ENCODE results near the gene OSBPL10. TPM values are rescaled to one million over a fixed set of nuclear protein-coding genes. Genes with fewer than 3 reads are reported as not detected.
A peak's percentile ranks its signal among the peaks of the same experiment; 100 is the strongest.

Gene OSBPL10
- total and polyA plus RNA-seq, 2 of the 4 experiments (the other 2 are of a cell fraction) = 9.5 to 10.1 TPM

- Histone ChIP-seq H3K36me3 (ENCODE audit: control insufficient read depth, insufficient read depth, low read length) (peaks cover 4% of the 10 kb centered on the region), H3K14ac (replicated peaks; ENCODE audit: low read depth, low read length) (no peak overlapping the region), H3K4me1 (ENCODE audit: control insufficient read depth, insufficient read depth, low read length) (peaks cover 2% of the 10 kb centered on the region), H3K23ac (ENCODE audit: low read depth, low read length) (no peak overlapping the region), H4K5ac (ENCODE audit: low read depth, low read length) (no peak overlapping the region), H2BK20ac (ENCODE audit: low read depth, low read length) (no peak overlapping the region), H2BK15ac (ENCODE audit: low read depth, low read length) (no peak overlapping the region), H3K9me1 (ENCODE audit: insufficient read depth, low read length) (no peaks in the 10 kb centered on the region; the same call in 1 of the 2 replicates), H4K20me1 (ENCODE audit: insufficient read depth, low read length) (no peaks in the 10 kb centered on the region), H3K79me1 (ENCODE audit: low read depth in 1 of 2, low read length in 2 of 2) (no peaks in the 10 kb centered on the region), H3K4me3 (ENCODE audit: insufficient read depth, low read depth, low read length) (no peak overlapping the region), H3K56ac (ENCODE audit: extremely low read depth, insufficient read depth, low read length) (no peak overlapping the region), H2BK120ac (ENCODE audit: low read depth, low read length) (no peak overlapping the region), H3K4me2 (ENCODE audit: low read depth, low read length) (no peak overlapping the region), H2AK9ac (replicated peaks; ENCODE audit: low read depth, low read length, poor library complexity) (no peak overlapping the region), H4K91ac (ENCODE audit: insufficient read depth, low read depth, low read length) (no peak overlapping the region), H3K9ac (ENCODE audit: low read depth, low read length) (no peak overlapping the region), H3K27ac (ENCODE audit: insufficient read depth, low read length) (no peak overlapping the region), H3K18ac (ENCODE audit: low read depth, low read length) (no peak overlapping the region), H4K8ac (ENCODE audit: low read depth in 2 of 2, low read length in 2 of 2) (no peak overlapping the region), H2BK5ac (ENCODE audit: low read depth, low read length, poor library complexity, severe bottlenecking) (no peak overlapping the region), H3K9me3 (ENCODE audit: control insufficient read depth, insufficient read depth, low read length) (no peaks in the 10 kb centered on the region), H2AFZ (replicated peaks; ENCODE audit: low read length, poor library complexity) (no peak overlapping the region), H3K4ac (ENCODE audit: low read depth, low read length) (no peak overlapping the region), H3K27me3 (ENCODE audit: control insufficient read depth, insufficient read depth, low read length) (no peaks in the 10 kb centered on the region), H2AK5ac (ENCODE audit: low read depth, low read length) (no peak overlapping the region)
- no peak for TF ChIP-seq MAZ (IDR thresholded peaks at IDR 0.05; ENCODE audit: borderline replicate concordance, low read depth, low read length)
- TF ChIP-seq MXI1 (IDR thresholded peaks at IDR 0.05; ENCODE audit: borderline replicate concordance, low read depth, low read length) = no peak
- no peak for TF ChIP-seq SMC3 (IDR thresholded peaks at IDR 0.05; ENCODE audit: low read depth, low read length)
- no peak for TF ChIP-seq CTCF (conservative IDR thresholded peaks at IDR 0.05; ENCODE audit: low read depth, low read length)
- peak; percentile 88 for TF ChIP-seq CEBPB (IDR thresholded peaks at IDR 0.05; ENCODE audit: low read depth, low read length)
- TF ChIP-seq BHLHE40 (IDR thresholded peaks at IDR 0.05; ENCODE audit: low read depth, low read length) = no peak
- DNase-seq (no peak), ATAC-seq (ENCODE audit: low read depth) (no peak)
- CTCF ChIA-PET = interaction anchor here (0.7 kb wide), 1 partner anchor 341 kb away, joined by 3 read pairs; no protein-coding TSS in a partner anchor
- intact Hi-C loops (cut with micrococcal nuclease) = no loop called here
- no TSS peak for BruUV-seq (replicated peaks)
- dilution Hi-C loops (cut with HindIII; ENCODE audit: low sequenced_read_pairs, unreplicated experiment) = no loop called here
- WGBS, 2 experiments (ENCODE audit: extremely low coverage in 2 of 2, insufficient read length in 1 of 2) = 100% methylated on average over 2 of the region's 6 CpGs; no CpG with 5 or more reads in 1 of the 2 experiments
- POLR2A ChIA-PET (ENCODE audit: unreplicated experiment) = no interaction called here
- in situ Hi-C loops (cut with MboI; ENCODE audit: low sequenced_read_pairs) = no loop called here
Measured at GRCh38 chr3:31687020-31687802, 293.9 kb downstream of the OSBPL10 start.
